Measurements from ENCODE around the gene SPTLC1.
"Not testable (repeated sequence)": the region's sequence is repeated elsewhere in the genome, so short reads cannot be mapped to it uniquely, and the experiment has no call there.

The SPTLC1 gene

GRCh38 chr9:92030367-92030766, 84.8 kb downstream of the SPTLC1 start:
- no peak for DNase-seq (ENCODE audit: low spot score)

GRCh38 chr9:92029553-92029952, 85.7 kb downstream of the SPTLC1 start:
- DNase-seq (ENCODE audit: low spot score) = no peak

GRCh38 chr9:92026206-92027002, 88.8 kb downstream of the SPTLC1 start:
- DNase-seq (ENCODE audit: low spot score) = peak; percentile 8

GRCh38 chr9:92021785-92022541, 93.2 kb downstream of the SPTLC1 start:
- DNase-seq (ENCODE audit: low spot score) = not testable (repeated sequence)

GRCh38 chr9:92019658-92020057, 95.6 kb downstream of the SPTLC1 start:
- no peak for DNase-seq (ENCODE audit: low spot score)

- DNase-seq (ENCODE audit: low spot score) = no peak
Observed at GRCh38 chr9:92010705-92011536, 104.3 kb downstream of the SPTLC1 start.

GRCh38 chr9:92010253-92010652, 105.0 kb downstream of the SPTLC1 start:
- DNase-seq (ENCODE audit: low spot score) = not testable (repeated sequence)

- no peak for DNase-seq (ENCODE audit: low spot score)
Observed at GRCh38 chr9:92008041-92008440, 107.2 kb downstream of the SPTLC1 start.

- no peak for DNase-seq (ENCODE audit: low spot score)
Observed at GRCh38 chr9:92004045-92004392, 111.2 kb downstream of the SPTLC1 start.

GRCh38 chr9:92003308-92004044, 111.7 kb downstream of the SPTLC1 start:
- DNase-seq (ENCODE audit: low spot score) = no peak

GRCh38 chr9:92001948-92002347, 113.3 kb downstream of the SPTLC1 start:
- not testable (repeated sequence) for DNase-seq (ENCODE audit: low spot score)

- DNase-seq (ENCODE audit: low spot score) = no peak
Observed at GRCh38 chr9:92001244-92001643, 114.0 kb downstream of the SPTLC1 start.

- DNase-seq (ENCODE audit: low spot score) = no peak
Observed at GRCh38 chr9:91995000-91995655, 120.1 kb downstream of the SPTLC1 start.

GRCh38 chr9:91994422-91994821, 120.8 kb downstream of the SPTLC1 start:
- no peak for DNase-seq (ENCODE audit: low spot score)

- DNase-seq (ENCODE audit: low spot score) = no peak
Observed at GRCh38 chr9:91992461-91993041, 122.7 kb downstream of the SPTLC1 start.

GRCh38 chr9:91991721-91992341, 123.4 kb downstream of the SPTLC1 start:
- no peak for DNase-seq (ENCODE audit: low spot score)

GRCh38 chr9:91986248-91986647, 129.0 kb downstream of the SPTLC1 start:
- DNase-seq (ENCODE audit: low spot score) = no peak

- DNase-seq (ENCODE audit: low spot score) = no peak
Observed at GRCh38 chr9:91985692-91986091, 129.5 kb downstream of the SPTLC1 start.

All from kidney capillary endothelial cell (primary cell).